Activated CD4-positive, alpha-beta T cell treated with anti-CD3 and anti-CD28 coated beads for 24 hours (primary cell): ENCODE data around the gene GMPPB.
"Not testable (repeated sequence)": the region's sequence is repeated elsewhere in the genome, so short reads cannot be mapped to it uniquely, and the experiment has no call there.

Experiments used
- DNase-seq, 2 donors: peaks; one replicate each; pipeline ENCODE4 v3.0.0-alpha.2; 2020; ENCODE audit warnings: low read depth in 2 of 2

The GMPPB gene

GRCh38 chr3:49723628-49724551, at the start of gene GMPPB:
TSS of gene GMPPB (minus strand) at chr3:49723951. CDS start at chr3:49723726, 225 bp downstream.
- DNase-seq: peak; percentile 83 to 92

- no peak for DNase-seq
Measured at GRCh38 chr3:49772703-49773102, 49.0 kb upstream of the GMPPB start.

- DNase-seq: no peak
Measured at GRCh38 chr3:49771340-49771938, 47.7 kb upstream of the GMPPB start.

GRCh38 chr3:49769926-49770325, 46.2 kb upstream of the GMPPB start:
- no peak for DNase-seq

- no peak for DNase-seq
Measured at GRCh38 chr3:49769286-49769915, 45.6 kb upstream of the GMPPB start.

GRCh38 chr3:49763981-49764380, 40.2 kb upstream of the GMPPB start:
- DNase-seq: no peak

- no peak for DNase-seq
Measured at GRCh38 chr3:49761661-49762060, 37.9 kb upstream of the GMPPB start.

GRCh38 chr3:49759226-49759625, 35.5 kb upstream of the GMPPB start:
- no peak for DNase-seq

- no peak for DNase-seq
Measured at GRCh38 chr3:49757197-49757596, 33.4 kb upstream of the GMPPB start.

- no peak for DNase-seq
Measured at GRCh38 chr3:49756036-49756435, 32.3 kb upstream of the GMPPB start.

- DNase-seq: no peak
Measured at GRCh38 chr3:49754536-49754935, 30.8 kb upstream of the GMPPB start.

GRCh38 chr3:49751501-49751900, 27.8 kb upstream of the GMPPB start:
- DNase-seq: no peak

GRCh38 chr3:49750056-49750455, 26.3 kb upstream of the GMPPB start:
- no peak for DNase-seq

GRCh38 chr3:49748874-49749273, 25.1 kb upstream of the GMPPB start:
- DNase-seq: not testable (repeated sequence)

- DNase-seq: no peak
Measured at GRCh38 chr3:49747792-49748480, 24.2 kb upstream of the GMPPB start.

GRCh38 chr3:49745986-49746385, 22.2 kb upstream of the GMPPB start:
- no peak for DNase-seq

GRCh38 chr3:49740427-49740826, 16.7 kb upstream of the GMPPB start:
- no peak for DNase-seq

- DNase-seq: no peak
Measured at GRCh38 chr3:49738067-49738713, 14.4 kb upstream of the GMPPB start.

GRCh38 chr3:49734752-49735151, 11.0 kb upstream of the GMPPB start:
- no peak for DNase-seq

- DNase-seq: no peak
Measured at GRCh38 chr3:49733551-49733950, 9.8 kb upstream of the GMPPB start.

GRCh38 chr3:49732597-49732996, 8.8 kb upstream of the GMPPB start:
- no peak for DNase-seq
